ENCODE results near the gene ESRP2. TPM values are rescaled to one million over a fixed set of nuclear protein-coding genes. Genes with fewer than 3 reads are reported as not detected.

ESRP2 gene
- total RNA-seq, 4 donors from 2014 or later = 0.17 to 1.1 (median 0.27) TPM

GRCh38 chr16:68270353-68270752, 34.4 kb upstream of the ESRP2 start:
- no peak for TF ChIP-seq CTCF (IDR thresholded peaks at IDR 0.05; ENCODE audit: low read depth)

- no peak for TF ChIP-seq CTCF (IDR thresholded peaks at IDR 0.05; ENCODE audit: low read depth)
Measured at GRCh38 chr16:68269793-68270192, 33.9 kb upstream of the ESRP2 start.

- no peak for TF ChIP-seq CTCF (IDR thresholded peaks at IDR 0.05; ENCODE audit: low read depth)
Measured at GRCh38 chr16:68267612-68268405, 31.9 kb upstream of the ESRP2 start.

GRCh38 chr16:68265078-68265920, 29.4 kb upstream of the ESRP2 start:
- no peak for TF ChIP-seq CTCF (IDR thresholded peaks at IDR 0.05; ENCODE audit: low read depth)

- no peak for TF ChIP-seq CTCF (IDR thresholded peaks at IDR 0.05; ENCODE audit: low read depth)
Measured at GRCh38 chr16:68264128-68265077, 28.5 kb upstream of the ESRP2 start, which contains the start of gene SLC7A6. TSS of gene SLC7A6 (plus strand) at chr16:68264526. CDS start at chr16:68274727, 10,201 bp downstream.

GRCh38 chr16:68263559-68264127, 27.7 kb upstream of the ESRP2 start:
- TF ChIP-seq CTCF (IDR thresholded peaks at IDR 0.05; ENCODE audit: low read depth) = no peak

Measured in subcutaneous adipose tissue (tissue), 4 donors.